BE2C (cell line): Measurements from ENCODE around the gene EID1.

Source experiments
- DNase-seq: peaks from one replicate; pipeline ENCODE4 v3.0.0-alpha.2; 2020
- H3K27me3 ChIP-seq: fragments of 250-450 bp; sonication (Bioruptor Pico); 2 replicates; pipeline ENCODE4 v1.5.1; 2020; ENCODE audit warnings: mild to moderate bottlenecking
- H3K36me3 ChIP-seq: fragments of 250-450 bp; sonication (Bioruptor Pico); 2 replicates; pipeline ENCODE4 v1.5.1; 2020; ENCODE audit warnings: mild to moderate bottlenecking
- H3K4me1 ChIP-seq: fragments of 250-450 bp; sonication (Bioruptor Pico); 2 replicates; pipeline ENCODE4 v1.5.1; 2020
- H3K4me3 ChIP-seq: 2 replicates; pipeline ENCODE4 v1.5.1; 2011; ENCODE audit warnings: low read depth, low read length
- H3K9me3 ChIP-seq: fragments of 250-450 bp; sonication (Bioruptor Pico); 2 replicates; pipeline ENCODE4 v1.5.1; 2020
- TF ChIP-seq, protein P1 (sequence below): IDR thresholded peaks from 2 replicates; pipeline ENCODE4 v1.5.1; 2012; ENCODE audit warnings: mild to moderate bottlenecking, low read depth, low read length

EID1 gene

GRCh38 chr15:48872632-48873031 is 5.3 kb upstream of the EID1 start:
- Histone ChIP-seq H3K27me3 (no peaks in the 10 kb centered on the region; the same call in 1 of the 2 replicates), H3K4me3 (no peak overlapping the region), H3K9me3 (no peaks in the 10 kb centered on the region), H3K4me1 (no peaks in the 10 kb centered on the region), H3K36me3 (no peaks in the 10 kb centered on the region)
- TF ChIP-seq, protein P1, sequence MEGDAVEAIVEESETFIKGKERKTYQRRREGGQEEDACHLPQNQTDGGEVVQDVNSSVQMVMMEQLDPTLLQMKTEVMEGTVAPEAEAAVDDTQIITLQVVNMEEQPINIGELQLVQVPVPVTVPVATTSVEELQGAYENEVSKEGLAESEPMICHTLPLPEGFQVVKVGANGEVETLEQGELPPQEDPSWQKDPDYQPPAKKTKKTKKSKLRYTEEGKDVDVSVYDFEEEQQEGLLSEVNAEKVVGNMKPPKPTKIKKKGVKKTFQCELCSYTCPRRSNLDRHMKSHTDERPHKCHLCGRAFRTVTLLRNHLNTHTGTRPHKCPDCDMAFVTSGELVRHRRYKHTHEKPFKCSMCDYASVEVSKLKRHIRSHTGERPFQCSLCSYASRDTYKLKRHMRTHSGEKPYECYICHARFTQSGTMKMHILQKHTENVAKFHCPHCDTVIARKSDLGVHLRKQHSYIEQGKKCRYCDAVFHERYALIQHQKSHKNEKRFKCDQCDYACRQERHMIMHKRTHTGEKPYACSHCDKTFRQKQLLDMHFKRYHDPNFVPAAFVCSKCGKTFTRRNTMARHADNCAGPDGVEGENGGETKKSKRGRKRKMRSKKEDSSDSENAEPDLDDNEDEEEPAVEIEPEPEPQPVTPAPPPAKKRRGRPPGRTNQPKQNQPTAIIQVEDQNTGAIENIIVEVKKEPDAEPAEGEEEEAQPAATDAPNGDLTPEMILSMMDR, result no peak
- DNase-seq, result no peak

- DNase-seq, result no peak
- Histone ChIP-seq H3K27me3 (no peaks in the 10 kb centered on the region; the same call in 1 of the 2 replicates), H3K36me3 (no peaks in the 10 kb centered on the region), H3K9me3 (no peaks in the 10 kb centered on the region), H3K4me3 (no peak overlapping the region), H3K4me1 (no peaks in the 10 kb centered on the region)
- TF ChIP-seq, protein P1, result no peak
Measured at GRCh38 chr15:48875241-48875960, 2.5 kb upstream of the EID1 start.

- H3K9me3 ChIP-seq, result no peaks in the 10 kb centered on the region
- no peaks in the 10 kb centered on the region; the same call in 1 of the 2 replicates for H3K27me3 ChIP-seq
- TF ChIP-seq, protein P1, result no peak
- no peak for DNase-seq
- no peak overlapping the region for H3K4me3 ChIP-seq
- H3K36me3 ChIP-seq, result no peaks in the 10 kb centered on the region
- no peaks in the 10 kb centered on the region for H3K4me1 ChIP-seq
Measured at GRCh38 chr15:48876057-48876456, 1.9 kb upstream of the EID1 start.

GRCh38 chr15:48880070-48880634 is 2.2 kb downstream of the EID1 start:
- no peaks in the 10 kb centered on the region for H3K4me1 ChIP-seq
- TF ChIP-seq, protein P1, result no peak
- DNase-seq, result no peak
- no peaks in the 10 kb centered on the region for H3K9me3 ChIP-seq
- H3K27me3 ChIP-seq, result no peaks in the 10 kb centered on the region
- H3K4me3 ChIP-seq, result peak overlapping the region; percentile 76
- no peaks in the 10 kb centered on the region for H3K36me3 ChIP-seq

DNA sequence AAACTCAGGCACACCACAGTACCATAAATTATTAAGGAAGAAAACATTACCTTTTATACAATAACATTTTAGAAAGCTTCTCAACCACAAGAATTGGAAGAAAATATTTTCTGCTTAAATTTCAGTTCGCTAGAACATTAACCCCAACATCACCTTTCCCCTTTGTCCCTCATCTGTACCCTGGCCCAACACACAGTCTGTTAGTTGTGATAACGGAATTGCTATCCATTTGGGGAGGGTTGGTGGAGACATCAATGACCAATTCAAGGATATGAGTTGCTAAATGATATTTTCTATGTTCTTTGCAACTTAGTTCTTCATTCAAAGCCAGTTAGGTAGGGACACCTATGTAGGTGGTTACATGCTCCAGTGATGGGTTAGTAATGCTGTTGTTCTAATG is 5.8 kb downstream of the EID1 start:
- Histone ChIP-seq H3K27me3 (no peaks in the 10 kb centered on the region), H3K9me3 (no peaks in the 10 kb centered on the region), H3K36me3 (no peaks in the 10 kb centered on the region), H3K4me1 (no peaks in the 10 kb centered on the region), H3K4me3 (no peak overlapping the region)
- TF ChIP-seq, protein P1, result no peak
- no peak for DNase-seq

GRCh38 chr15:48887144-48887543 is 9.2 kb downstream of the EID1 start:
- no peak for DNase-seq
- Histone ChIP-seq H3K4me3 (no peak overlapping the region), H3K27me3 (no peaks in the 10 kb centered on the region), H3K9me3 (no peaks in the 10 kb centered on the region), H3K36me3 (no peaks in the 10 kb centered on the region), H3K4me1 (no peaks in the 10 kb centered on the region)
- TF ChIP-seq, protein P1, result no peak
